PC-9 (cell line): ENCODE data around the gene STK32B.

Experiments
- EZH2 ChIP-seq: fragments of 200-600 bp; sonication (generic); IDR thresholded peaks from 2 replicates; pipeline ENCODE4 v1.8.0; 2017; ENCODE audit warnings: antibody characterized with exemption, low read depth
- TF ChIP-seq, protein P1 (sequence below): fragments of 200-600 bp; sonication (generic); conservative IDR thresholded peaks from 2 replicates; pipeline ENCODE4 v1.6.1; 2017; ENCODE audit warnings: mixed run types, antibody characterized with exemption, mild to moderate bottlenecking, moderate library complexity

GRCh38 chr4:5030221-5030620, 21.1 kb upstream of the STK32B start:
- TF ChIP-seq, protein P1, sequence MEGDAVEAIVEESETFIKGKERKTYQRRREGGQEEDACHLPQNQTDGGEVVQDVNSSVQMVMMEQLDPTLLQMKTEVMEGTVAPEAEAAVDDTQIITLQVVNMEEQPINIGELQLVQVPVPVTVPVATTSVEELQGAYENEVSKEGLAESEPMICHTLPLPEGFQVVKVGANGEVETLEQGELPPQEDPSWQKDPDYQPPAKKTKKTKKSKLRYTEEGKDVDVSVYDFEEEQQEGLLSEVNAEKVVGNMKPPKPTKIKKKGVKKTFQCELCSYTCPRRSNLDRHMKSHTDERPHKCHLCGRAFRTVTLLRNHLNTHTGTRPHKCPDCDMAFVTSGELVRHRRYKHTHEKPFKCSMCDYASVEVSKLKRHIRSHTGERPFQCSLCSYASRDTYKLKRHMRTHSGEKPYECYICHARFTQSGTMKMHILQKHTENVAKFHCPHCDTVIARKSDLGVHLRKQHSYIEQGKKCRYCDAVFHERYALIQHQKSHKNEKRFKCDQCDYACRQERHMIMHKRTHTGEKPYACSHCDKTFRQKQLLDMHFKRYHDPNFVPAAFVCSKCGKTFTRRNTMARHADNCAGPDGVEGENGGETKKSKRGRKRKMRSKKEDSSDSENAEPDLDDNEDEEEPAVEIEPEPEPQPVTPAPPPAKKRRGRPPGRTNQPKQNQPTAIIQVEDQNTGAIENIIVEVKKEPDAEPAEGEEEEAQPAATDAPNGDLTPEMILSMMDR, result no peak
- no peak for TF ChIP-seq EZH2
